Natural killer cell (primary cell): Measurements from ENCODE around the gene C1orf87. TPM values are rescaled to one million over a fixed set of nuclear protein-coding genes. Genes with fewer than 3 reads are reported as not detected.

Source experiments
- ATAC-seq, 3 donors: fragments of 150-1000 bp in 2 of 3; fragments of 200-7000 bp in 1 of 3; cut with Tn5 transposase; 1 replicate in 1 of 3; 2 replicates in 2 of 3; pipeline ENCODE4 v1.10.0; 2021; ENCODE audit warnings: mild to moderate bottlenecking in 2 of 3, moderate library complexity in 2 of 3
- DNase-seq, 2 donors: peaks; one replicate each; pipeline versions ENCODE4 v3.0.0 to v3.0.0-alpha.2; 2013 to 2021; ENCODE audit warnings: mixed read lengths in 1 of 2
- H3K27ac ChIP-seq: one replicate; pipeline ENCODE4 v1.5.1; 2013; ENCODE audit warnings: mild to moderate bottlenecking, low read length
- H3K27me3 ChIP-seq: one replicate; pipeline ENCODE4 v1.6.1; 2013; ENCODE audit warnings: low read length; ENCODE audit not compliant: control insufficient read depth, insufficient read depth
- H3K36me3 ChIP-seq: one replicate; pipeline ENCODE4 v1.6.1; 2013; ENCODE audit warnings: low read length; ENCODE audit not compliant: control insufficient read depth, insufficient read depth
- H3K4me1 ChIP-seq: one replicate; pipeline ENCODE4 v1.6.1; 2013; ENCODE audit warnings: low read length; ENCODE audit not compliant: control insufficient read depth, insufficient read depth
- H3K4me3 ChIP-seq: one replicate; pipeline ENCODE4 v1.5.1; 2013; ENCODE audit warnings: low read length
- H3K9me3 ChIP-seq: one replicate; pipeline ENCODE4 v1.6.1; 2013; ENCODE audit warnings: low read length; ENCODE audit not compliant: control insufficient read depth, insufficient read depth
- H3K27ac Mint-ChIP-seq, 2 donors: one replicate each; pipeline ENCODE4 v1.8.0; 2022; ENCODE audit warnings: mild to moderate bottlenecking in 2 of 2, mixed read lengths in 2 of 2, moderate library complexity in 1 of 2
- H3K27me3 Mint-ChIP-seq, 2 donors: one replicate each; pipeline ENCODE4 v1.8.0; 2022; ENCODE audit warnings: low read depth in 2 of 2, mixed read lengths in 2 of 2
- H3K36me3 Mint-ChIP-seq: one replicate; pipeline ENCODE4 v1.8.0; 2022; ENCODE audit warnings: mixed read lengths
- H3K4me1 Mint-ChIP-seq, 2 donors: one replicate each; pipeline ENCODE4 v1.8.0; 2022; ENCODE audit warnings: mixed read lengths in 2 of 2
- H3K4me3 Mint-ChIP-seq: one replicate; pipeline ENCODE4 v1.8.0; 2022; ENCODE audit warnings: mild to moderate bottlenecking, moderate library complexity, mixed read lengths
- H3K9me3 Mint-ChIP-seq, 2 donors: one replicate each; pipeline ENCODE4 v1.8.0; 2022; ENCODE audit warnings: mixed read lengths in 2 of 2
- WGBS: methylation state at CpG from one replicate; pipeline ENCODE4 v1.1.7; 2013; ENCODE audit warnings: missing lambda C conversion rate; ENCODE audit not compliant: insufficient coverage; 5-methylcytosine and 5-hydroxymethylcytosine counted together
- intact Hi-C: fragments of 100-400 bp; cut with micrococcal nuclease; formaldehyde crosslinking; loops from one replicate; pipeline ENCODE4 v1.14.2; 2022
- total RNA-seq, 4 donors: library from RNA; stranded (reverse); fragments of 120-200 nt in 1 of 4; gene quantifications; one replicate each; pipeline versions ENCODE4 v1.2.3 to v1.2.4, GENCODE V29; 2013 to 2022
- TF ChIP-seq, protein P1 (sequence below): fragments of 200-600 bp; IDR thresholded peaks from one replicate; pipeline ENCODE4 v1.8.0; 2022; ENCODE audit warnings: antibody characterized with exemption

Gene C1orf87
- total RNA-seq, 3 donors from 2014 or later (not counting 1 experiment from before 2014, with no cell fraction given): not detected

GRCh38 chr1:60078182-60078581 lies 4.6 kb upstream of the C1orf87 start:
- intact Hi-C loops: no loop called here

DNA sequence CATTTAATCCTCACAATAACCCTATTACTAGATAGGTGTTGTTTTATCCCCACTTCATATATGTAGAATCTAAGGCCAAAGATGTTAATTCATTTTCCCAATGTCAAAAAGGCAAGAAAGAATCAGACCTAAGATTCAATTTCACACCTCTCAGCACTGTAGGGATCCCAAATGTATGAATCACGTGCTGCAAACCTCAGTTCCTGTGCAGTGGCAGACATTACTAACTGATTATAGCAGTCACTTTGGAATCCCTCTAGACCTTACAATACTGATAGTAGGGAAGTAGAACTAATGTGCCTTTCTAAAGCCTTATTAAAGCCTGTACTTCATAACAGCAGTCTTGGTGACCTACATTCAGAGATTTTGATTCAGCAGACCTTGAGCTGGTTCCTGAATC lies 2.3 kb downstream of the C1orf87 start:
- no peak overlapping the region for H3K27ac ChIP-seq
- Mint-ChIP-seq H3K4me3 (no peak overlapping the region), H3K27ac (no peak overlapping the region), H3K27me3 (peaks cover 22 to 55% of the 10 kb centered on the region in 2 donors), H3K9me3 (no peaks in the 10 kb centered on the region), H3K36me3 (no peaks in the 10 kb centered on the region), H3K4me1 (no peaks in the 10 kb centered on the region)
- DNase-seq (no peak), ATAC-seq (no peak)
- no peaks in the 10 kb centered on the region for H3K4me1 ChIP-seq
- no peak overlapping the region for H3K4me3 ChIP-seq
- 70% methylated on average over 1 of the region's 1 CpG for WGBS
- no peaks in the 10 kb centered on the region for H3K9me3 ChIP-seq
- H3K27me3 ChIP-seq: peaks cover 9% of the 10 kb centered on the region
- H3K36me3 ChIP-seq: no peaks in the 10 kb centered on the region
- TF ChIP-seq, protein P1, sequence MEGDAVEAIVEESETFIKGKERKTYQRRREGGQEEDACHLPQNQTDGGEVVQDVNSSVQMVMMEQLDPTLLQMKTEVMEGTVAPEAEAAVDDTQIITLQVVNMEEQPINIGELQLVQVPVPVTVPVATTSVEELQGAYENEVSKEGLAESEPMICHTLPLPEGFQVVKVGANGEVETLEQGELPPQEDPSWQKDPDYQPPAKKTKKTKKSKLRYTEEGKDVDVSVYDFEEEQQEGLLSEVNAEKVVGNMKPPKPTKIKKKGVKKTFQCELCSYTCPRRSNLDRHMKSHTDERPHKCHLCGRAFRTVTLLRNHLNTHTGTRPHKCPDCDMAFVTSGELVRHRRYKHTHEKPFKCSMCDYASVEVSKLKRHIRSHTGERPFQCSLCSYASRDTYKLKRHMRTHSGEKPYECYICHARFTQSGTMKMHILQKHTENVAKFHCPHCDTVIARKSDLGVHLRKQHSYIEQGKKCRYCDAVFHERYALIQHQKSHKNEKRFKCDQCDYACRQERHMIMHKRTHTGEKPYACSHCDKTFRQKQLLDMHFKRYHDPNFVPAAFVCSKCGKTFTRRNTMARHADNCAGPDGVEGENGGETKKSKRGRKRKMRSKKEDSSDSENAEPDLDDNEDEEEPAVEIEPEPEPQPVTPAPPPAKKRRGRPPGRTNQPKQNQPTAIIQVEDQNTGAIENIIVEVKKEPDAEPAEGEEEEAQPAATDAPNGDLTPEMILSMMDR: no peak
- intact Hi-C loops: no loop called here

More at GRCh38 chr1:60078182-60078581, 4.6 kb upstream of the C1orf87 start:
- Histone ChIP-seq H3K4me1 (no peaks in the 10 kb centered on the region), H3K27ac (no peak overlapping the region), H3K27me3 (peaks cover 8% of the 10 kb centered on the region), H3K9me3 (no peaks in the 10 kb centered on the region), H3K4me3 (no peak overlapping the region), H3K36me3 (no peaks in the 10 kb centered on the region)
- Mint-ChIP-seq H3K36me3 (no peaks in the 10 kb centered on the region), H3K4me3 (no peak overlapping the region), H3K27ac (no peak overlapping the region), H3K4me1 (no peaks in the 10 kb centered on the region), H3K9me3 (peaks cover 0 to 3% of the 10 kb centered on the region in 2 donors), H3K27me3 (peaks cover 19 to 41% of the 10 kb centered on the region in 2 donors)
- no peak for ATAC-seq
- TF ChIP-seq, protein P1: no peak
- 76% methylated on average over 3 of the region's 4 CpGs for WGBS
- DNase-seq: no peak

- Histone ChIP-seq H3K4me1 (no peaks in the 10 kb centered on the region), H3K27me3 (peaks cover 9% of the 10 kb centered on the region), H3K27ac (no peak overlapping the region), H3K4me3 (no peak overlapping the region), H3K9me3 (no peaks in the 10 kb centered on the region), H3K36me3 (no peaks in the 10 kb centered on the region)
- DNase-seq: no peak
- Mint-ChIP-seq H3K4me1 (no peaks in the 10 kb centered on the region), H3K4me3 (no peak overlapping the region), H3K27me3 (peaks cover 14 to 44% of the 10 kb centered on the region in 2 donors), H3K9me3 (no peaks in the 10 kb centered on the region), H3K27ac (no peak overlapping the region), H3K36me3 (no peaks in the 10 kb centered on the region)
- WGBS: 97% methylated on average over 1 of the region's 1 CpG
- TF ChIP-seq, protein P1: no peak
- ATAC-seq: no peak
- intact Hi-C loops: no loop called here
Measured at GRCh38 chr1:60069691-60070090, 3.9 kb downstream of the C1orf87 start.

DNA sequence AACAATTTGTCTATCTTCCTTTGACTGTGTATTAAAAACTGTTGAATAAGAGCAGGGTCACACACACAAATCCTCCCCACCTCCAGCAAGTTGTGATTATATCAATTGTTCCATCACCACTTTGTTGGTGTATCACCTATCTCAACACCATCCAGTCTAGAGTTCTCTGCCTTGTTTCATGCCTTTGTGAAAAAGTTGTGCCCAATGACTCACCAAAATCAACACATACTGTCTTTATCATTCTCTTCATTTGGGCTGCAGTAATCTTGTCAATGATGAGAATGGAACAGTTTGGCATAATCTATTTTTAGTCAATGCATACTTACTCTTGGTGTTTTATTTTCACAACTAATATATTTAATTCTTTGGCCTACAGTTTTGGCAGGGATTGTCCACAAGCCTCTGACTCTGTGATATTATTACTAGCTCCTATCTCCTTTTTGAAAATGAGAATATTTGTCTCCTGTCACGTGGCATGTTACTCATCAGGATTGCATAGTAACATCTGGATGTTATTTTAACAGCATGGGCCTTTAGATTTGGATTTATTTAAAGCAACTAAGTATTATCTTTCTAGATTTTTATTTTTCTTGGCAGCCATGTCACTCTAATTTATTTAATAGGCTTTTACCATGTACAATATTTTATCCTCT lies 5.1 kb downstream of the C1orf87 start:
- H3K27me3 ChIP-seq: peaks cover 5% of the 10 kb centered on the region
- DNase-seq: no peak
- no peak overlapping the region for H3K27ac ChIP-seq
- Mint-ChIP-seq H3K27me3 (peaks cover 10 to 37% of the 10 kb centered on the region in 2 donors), H3K27ac (no peak overlapping the region), H3K36me3 (no peaks in the 10 kb centered on the region), H3K4me3 (no peak overlapping the region), H3K4me1 (no peaks in the 10 kb centered on the region), H3K9me3 (no peaks in the 10 kb centered on the region)
- no peaks in the 10 kb centered on the region for H3K36me3 ChIP-seq
- no peak overlapping the region for H3K4me3 ChIP-seq
- no peaks in the 10 kb centered on the region for H3K9me3 ChIP-seq
- H3K4me1 ChIP-seq: no peaks in the 10 kb centered on the region
- intact Hi-C loops: no loop called here
- WGBS: 57% methylated on average over 1 of the region's 1 CpG
- no peak for ATAC-seq
- TF ChIP-seq, protein P1: no peak
